ENCODE measurements around the gene HCN3.
A peak's percentile ranks its signal among the peaks of the same experiment; 100 is the strongest.
"Not testable (repeated sequence)": the region's sequence is repeated elsewhere in the genome, so short reads cannot be mapped to it uniquely, and the experiment has no call there.

HCN3 gene

GRCh38 chr1:155318082-155318481, 40.8 kb downstream of the HCN3 start:
- DNase-seq = no peak

GRCh38 chr1:155319536-155319935, 42.3 kb downstream of the HCN3 start:
- no peak for DNase-seq

DNA sequence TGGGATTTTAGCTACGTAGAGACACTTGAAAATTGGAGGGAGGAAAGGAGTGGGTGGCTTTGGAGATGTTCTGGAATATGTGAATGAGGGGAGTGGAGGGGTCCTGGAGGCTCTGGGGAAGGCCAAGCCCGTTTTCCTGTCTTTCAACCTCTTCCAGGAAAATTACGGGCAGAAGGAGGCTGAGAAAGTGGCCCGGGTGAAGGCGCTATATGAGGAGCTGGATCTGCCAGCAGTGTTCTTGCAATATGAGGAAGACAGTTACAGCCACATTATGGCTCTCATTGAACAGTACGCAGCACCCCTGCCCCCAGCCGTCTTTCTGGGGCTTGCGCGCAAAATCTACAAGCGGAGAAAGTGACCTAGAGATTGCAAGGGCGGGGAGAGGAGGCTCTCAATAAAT, 43.0 kb downstream of the HCN3 start:
- DNase-seq = no peak

DNA sequence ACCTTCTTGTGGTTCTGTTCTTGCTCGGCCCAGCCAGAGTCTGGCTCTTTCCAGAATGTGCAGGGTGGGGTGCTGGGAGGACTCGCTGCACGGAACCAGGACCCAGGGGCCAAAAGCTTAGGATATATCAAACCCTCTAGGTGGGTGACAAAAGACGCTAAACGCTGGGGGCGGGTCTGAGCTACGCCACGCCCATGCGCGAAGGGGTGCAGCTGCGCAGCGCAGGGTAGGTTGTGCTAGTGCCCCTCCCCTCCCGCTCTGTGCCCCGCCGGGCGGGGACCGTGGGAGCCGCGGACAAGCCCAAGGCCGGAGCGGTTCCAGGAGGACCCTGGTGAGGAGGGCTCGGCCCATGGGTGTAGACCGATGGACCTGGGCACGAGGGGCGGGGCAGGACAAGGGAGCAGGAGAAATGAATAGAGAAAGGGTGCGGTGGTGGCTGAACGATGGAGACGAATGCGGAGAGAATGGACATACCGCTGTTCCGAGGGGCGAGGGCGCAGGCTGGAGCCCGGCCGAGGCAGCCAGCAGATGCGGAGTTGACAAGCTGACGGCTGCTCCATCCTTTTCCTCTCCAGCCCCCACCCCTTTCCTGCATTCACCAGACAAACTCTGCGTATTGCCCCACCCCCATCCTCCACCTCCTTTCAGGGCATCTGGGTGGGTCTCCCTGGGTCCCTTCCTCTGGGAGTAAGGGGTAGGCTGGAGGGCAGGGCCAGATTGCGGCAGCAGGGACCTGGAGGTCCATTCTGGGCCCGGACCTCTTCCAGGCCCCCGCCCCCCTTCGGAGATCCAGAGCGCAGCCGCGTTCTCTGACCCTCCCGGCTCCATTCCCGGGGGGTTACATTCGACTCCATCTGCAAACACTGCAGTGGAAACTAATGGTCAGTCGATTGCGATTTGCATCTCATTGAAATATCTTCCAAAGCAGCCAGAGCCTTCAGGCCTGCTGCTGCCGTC, 43.7 kb downstream of the HCN3 start, which contains the start of gene RUSC1:
RUSC1 (plus strand) TSS at position 234 of the 957 bp plus-strand sequence. CDS start 880 bp downstream, outside the sequence.
- DNase-seq = peak; percentile 85

- DNase-seq = no peak
Measured at GRCh38 chr1:155321639-155322503, 44.6 kb downstream of the HCN3 start.

- peak; percentile 36 for DNase-seq
Measured at GRCh38 chr1:155322571-155322952, 45.3 kb downstream of the HCN3 start.

GRCh38 chr1:155322953-155323728, 45.9 kb downstream of the HCN3 start:
- peak; percentile 86 for DNase-seq

GRCh38 chr1:155323729-155324036, 46.4 kb downstream of the HCN3 start:
- DNase-seq = peak; percentile 94

- DNase-seq = peak; percentile 97
Measured at GRCh38 chr1:155324037-155324716, 46.9 kb downstream of the HCN3 start.

- peak; percentile 66 for DNase-seq
Measured at GRCh38 chr1:155324717-155325602, 47.7 kb downstream of the HCN3 start.

GRCh38 chr1:155325603-155325893, 48.3 kb downstream of the HCN3 start:
- DNase-seq = no peak

- DNase-seq = no peak
Measured at GRCh38 chr1:155326020-155326526, 48.8 kb downstream of the HCN3 start.

- DNase-seq = no peak
Measured at GRCh38 chr1:155326631-155327037, 49.4 kb downstream of the HCN3 start.

GRCh38 chr1:155327981-155328380, 50.7 kb downstream of the HCN3 start:
- no peak for DNase-seq

GRCh38 chr1:155328856-155329255, 51.6 kb downstream of the HCN3 start:
- DNase-seq = not testable (repeated sequence)

- DNase-seq = no peak
Measured at GRCh38 chr1:155329980-155330598, 52.8 kb downstream of the HCN3 start.

DNA sequence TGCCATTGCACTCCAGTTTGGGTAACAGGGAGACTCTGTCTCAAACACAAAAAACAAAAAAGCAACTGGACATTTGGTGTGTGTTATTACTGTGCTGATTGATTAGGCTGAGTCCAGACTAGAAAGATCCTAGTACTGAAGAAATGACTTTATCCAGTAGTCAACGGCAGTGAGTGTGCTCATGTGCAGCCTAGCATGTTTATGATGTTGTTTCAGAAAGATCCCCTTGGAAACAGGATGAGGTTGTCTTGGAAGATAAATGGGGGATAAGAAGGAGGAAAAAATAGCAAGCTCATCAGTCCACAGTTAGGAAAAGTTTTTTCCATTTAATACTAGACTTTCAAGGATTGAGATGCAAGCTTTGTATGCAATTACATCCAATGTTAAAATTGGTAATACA, 57.7 kb downstream of the HCN3 start:
- DNase-seq = no peak

All from hematopoietic multipotent progenitor cell treated with erythropoietin and hydrocortisone succinate and interleukin-3 and kit ligand, for 6 days (in vitro differentiated cells).